AG10803 (cell line): ENCODE measurements around the gene SEM1.
"Not testable (repeated sequence)": the region's sequence is repeated elsewhere in the genome, so short reads cannot be mapped to it uniquely, and the experiment has no call there.

ENCODE experiments used
- DNase-seq: peaks from one replicate; pipeline ENCODE4 v3.0.0; 2010; ENCODE audit warnings: low read depth
- H3K4me3 ChIP-seq: 2 replicates; pipeline ENCODE4 v1.5.1; 2011; ENCODE audit warnings: mild to moderate bottlenecking, low read length, control low read depth
- TF ChIP-seq, protein P1 (sequence below): conservative IDR thresholded peaks from 2 replicates; pipeline ENCODE4 v1.5.1; 2011; ENCODE audit warnings: mild to moderate bottlenecking, low read length, control low read depth, inconsistent platforms

SEM1 gene

DNA sequence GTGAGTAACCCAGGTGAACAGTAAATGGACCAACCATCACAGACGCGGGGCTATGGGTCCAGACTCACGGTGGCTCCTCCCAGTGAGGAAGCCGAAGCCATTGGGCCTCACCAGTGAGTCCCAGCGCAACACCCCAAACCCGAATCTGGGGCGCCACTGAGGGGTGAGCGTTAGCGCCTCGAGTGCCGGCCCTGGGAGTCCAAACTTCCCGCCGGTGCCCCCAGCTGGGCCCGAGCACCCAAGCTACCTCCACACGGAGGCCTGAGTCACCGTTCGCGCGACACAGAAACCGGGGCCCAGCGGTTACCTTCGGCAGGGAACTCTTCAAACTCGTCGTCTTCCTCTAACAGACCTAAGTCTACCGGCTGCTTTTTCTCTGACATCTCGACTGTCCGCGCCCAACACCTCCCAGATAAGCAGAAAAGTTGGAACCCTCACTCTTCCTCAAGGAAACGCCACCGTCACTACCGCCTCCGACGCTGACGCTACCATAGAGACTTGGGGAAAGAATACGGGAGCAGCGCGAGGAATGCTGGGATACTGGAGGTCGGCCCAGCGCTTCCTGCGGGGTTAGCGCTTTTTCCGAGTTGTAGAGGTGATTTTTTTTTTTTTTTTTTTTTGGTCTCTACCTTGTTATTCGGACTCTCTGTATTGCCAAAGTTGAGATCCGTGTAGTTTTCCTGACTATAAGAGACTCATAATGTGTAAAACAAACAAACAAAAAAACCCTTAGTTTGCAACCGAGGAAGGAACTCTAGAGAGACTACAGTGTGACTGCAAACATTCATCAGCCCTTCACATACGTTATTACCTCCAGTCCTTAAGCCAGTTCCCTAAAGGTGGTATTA, at the start of gene SEM1:
Gene SEM1, minus strand, starts transcription at position 466 of the 848 bp plus-strand sequence. Its CDS starts 83 bp downstream, at position 383.
- TF ChIP-seq, protein P1, sequence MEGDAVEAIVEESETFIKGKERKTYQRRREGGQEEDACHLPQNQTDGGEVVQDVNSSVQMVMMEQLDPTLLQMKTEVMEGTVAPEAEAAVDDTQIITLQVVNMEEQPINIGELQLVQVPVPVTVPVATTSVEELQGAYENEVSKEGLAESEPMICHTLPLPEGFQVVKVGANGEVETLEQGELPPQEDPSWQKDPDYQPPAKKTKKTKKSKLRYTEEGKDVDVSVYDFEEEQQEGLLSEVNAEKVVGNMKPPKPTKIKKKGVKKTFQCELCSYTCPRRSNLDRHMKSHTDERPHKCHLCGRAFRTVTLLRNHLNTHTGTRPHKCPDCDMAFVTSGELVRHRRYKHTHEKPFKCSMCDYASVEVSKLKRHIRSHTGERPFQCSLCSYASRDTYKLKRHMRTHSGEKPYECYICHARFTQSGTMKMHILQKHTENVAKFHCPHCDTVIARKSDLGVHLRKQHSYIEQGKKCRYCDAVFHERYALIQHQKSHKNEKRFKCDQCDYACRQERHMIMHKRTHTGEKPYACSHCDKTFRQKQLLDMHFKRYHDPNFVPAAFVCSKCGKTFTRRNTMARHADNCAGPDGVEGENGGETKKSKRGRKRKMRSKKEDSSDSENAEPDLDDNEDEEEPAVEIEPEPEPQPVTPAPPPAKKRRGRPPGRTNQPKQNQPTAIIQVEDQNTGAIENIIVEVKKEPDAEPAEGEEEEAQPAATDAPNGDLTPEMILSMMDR: no peak
- peak; percentile 83 for DNase-seq
- peak within 1 kb of the TSS; percentile 87 for H3K4me3 ChIP-seq

- H3K4me3 ChIP-seq, DNase-seq: not testable (repeated sequence)
Measured at GRCh38 chr7:96757880-96758279, 48.2 kb upstream of the SEM1 start.

DNA sequence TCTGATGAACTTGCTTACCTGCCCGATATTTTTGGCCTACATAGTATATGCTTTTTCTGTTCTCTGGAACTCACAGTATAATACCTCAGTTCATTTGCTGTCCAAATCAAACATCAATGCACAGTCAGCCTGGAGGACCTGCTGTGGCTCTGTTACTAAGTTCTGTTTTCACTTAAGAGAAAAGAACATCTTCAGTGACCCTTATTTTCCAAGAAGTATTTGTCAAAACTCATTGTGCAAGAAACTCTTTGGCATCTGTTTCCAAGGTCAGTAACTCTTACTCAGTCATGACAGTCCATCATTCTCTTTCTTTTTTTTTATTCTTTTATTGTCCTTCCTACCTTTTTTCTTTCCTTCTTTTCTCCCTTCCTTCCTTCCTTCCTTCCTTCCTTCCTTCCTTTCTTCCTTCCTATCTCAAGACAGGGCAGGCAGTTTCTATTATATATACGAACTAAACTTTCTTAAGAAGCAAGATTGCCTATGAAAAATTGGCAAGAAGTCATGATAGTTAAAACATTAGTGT, 37.8 kb upstream of the SEM1 start:
- TF ChIP-seq, protein P1: no peak
- no peak for DNase-seq
- no peak overlapping the region for H3K4me3 ChIP-seq

DNA sequence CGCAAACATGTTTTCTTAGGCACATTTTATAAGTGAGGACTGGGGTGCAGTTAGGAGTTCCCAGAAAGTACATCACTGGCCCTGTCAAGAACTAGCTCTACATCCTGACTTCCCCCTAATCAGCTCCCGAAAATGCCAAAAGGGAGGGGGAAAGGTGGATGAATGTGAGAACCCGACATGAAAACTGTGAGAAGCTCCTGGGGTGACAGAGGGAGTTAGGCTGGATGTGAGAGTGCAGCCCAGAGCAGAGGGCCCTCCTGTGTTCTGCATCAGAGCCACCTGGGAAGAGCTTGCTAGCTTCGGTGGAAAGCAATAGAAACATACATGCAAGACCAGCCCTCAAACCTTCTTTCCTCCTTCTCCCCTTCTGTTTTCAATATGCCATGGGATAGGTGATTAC, 30.5 kb upstream of the SEM1 start:
- no peak overlapping the region for H3K4me3 ChIP-seq
- no peak for DNase-seq
- TF ChIP-seq, protein P1: no peak

DNA sequence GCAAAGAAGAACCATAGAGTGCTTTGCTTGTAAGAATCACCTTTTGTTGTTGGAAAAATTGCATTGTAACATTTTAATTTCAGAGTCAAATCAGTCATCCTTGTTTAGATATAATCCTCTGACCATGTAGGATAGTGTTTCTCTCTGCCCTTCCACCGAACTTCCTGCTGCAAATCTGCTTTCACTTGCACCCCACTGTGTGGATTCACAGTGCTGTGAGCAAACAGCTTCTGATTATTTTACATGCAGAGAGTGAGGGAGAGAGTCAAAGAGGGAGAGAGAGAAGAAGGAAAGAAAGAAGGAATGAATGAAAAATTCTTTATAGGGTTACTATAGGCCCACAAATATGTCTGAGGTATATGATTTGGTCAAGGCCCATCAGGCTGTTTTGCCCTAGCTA, 30.0 kb upstream of the SEM1 start:
- H3K4me3 ChIP-seq: no peak overlapping the region
- TF ChIP-seq, protein P1: no peak
- DNase-seq: no peak

- no peak overlapping the region for H3K4me3 ChIP-seq
- TF ChIP-seq, protein P1: no peak
- DNase-seq: no peak
Measured at GRCh38 chr7:96739167-96739566, 29.5 kb upstream of the SEM1 start.

- TF ChIP-seq, protein P1: no peak
- H3K4me3 ChIP-seq: no peak overlapping the region
- DNase-seq: no peak
Measured at GRCh38 chr7:96738705-96739104, 29.1 kb upstream of the SEM1 start.
